Measurements from ENCODE around the gene CAMK2A.

GRCh38 chr5:150283904-150284303 is 5.7 kb downstream of the CAMK2A start:
- TF ChIP-seq CTCF (IDR thresholded peaks at IDR 0.05), result no peak
- TF ChIP-seq POLR2AphosphoS5 (IDR thresholded peaks at IDR 0.05), result no peak
- no peak for TF ChIP-seq POLR2A (IDR thresholded peaks at IDR 0.05)
- TF ChIP-seq EP300 (IDR thresholded peaks at IDR 0.05), result no peak

All from upper lobe of left lung (tissue), 4 donors.